GM06990 (cell line): Measurements from ENCODE around the gene EFNA1.

Experiments used
- DNase-seq: peaks from one replicate; pipeline ENCODE4 v3.0.0-alpha.2; 2011; ENCODE audit not compliant: insufficient read length; ENCODE audit errors: extremely low read depth
- H3K27me3 ChIP-seq: replicated peaks from 2 replicates; pipeline ENCODE4 v1.6.0; 2011; ENCODE audit warnings: low read length; ENCODE audit not compliant: control insufficient read depth, insufficient read depth
- H3K36me3 ChIP-seq: 2 replicates; pipeline ENCODE4 v1.5.1; 2011; ENCODE audit warnings: low read length; ENCODE audit not compliant: control insufficient read depth, insufficient read depth
- H3K4me3 ChIP-seq: replicated peaks from 2 replicates; pipeline ENCODE4 v1.5.1; 2011; ENCODE audit warnings: low read depth, mild to moderate bottlenecking, control low read depth, low read length
- CTCF ChIP-seq: IDR thresholded peaks from 2 replicates; pipeline ENCODE4 v1.5.1; 2011; ENCODE audit warnings: low read length, control low read depth, mild to moderate bottlenecking, inconsistent platforms; ENCODE audit not compliant: insufficient read depth, poor library complexity, severe bottlenecking

EFNA1 gene

GRCh38 chr1:155104605-155105534, 22.8 kb upstream of the EFNA1 start:
- Histone ChIP-seq H3K4me3 (no peak overlapping the region), H3K36me3 (no peaks in the 10 kb centered on the region), H3K27me3 (no peaks in the 10 kb centered on the region)
- no peak for TF ChIP-seq CTCF
- DNase-seq: no peak

- DNase-seq: no peak
- Histone ChIP-seq H3K4me3 (no peak overlapping the region), H3K27me3 (no peaks in the 10 kb centered on the region), H3K36me3 (no peaks in the 10 kb centered on the region)
- no peak for TF ChIP-seq CTCF
Measured at GRCh38 chr1:155105604-155106011, 22.1 kb upstream of the EFNA1 start.

GRCh38 chr1:155106862-155107261, 20.8 kb upstream of the EFNA1 start:
- Histone ChIP-seq H3K27me3 (no peaks in the 10 kb centered on the region), H3K4me3 (no peak overlapping the region), H3K36me3 (no peaks in the 10 kb centered on the region)
- no peak for DNase-seq
- no peak for TF ChIP-seq CTCF

- Histone ChIP-seq H3K27me3 (no peaks in the 10 kb centered on the region), H3K36me3 (no peaks in the 10 kb centered on the region), H3K4me3 (no peak overlapping the region)
- no peak for DNase-seq
- no peak for TF ChIP-seq CTCF
Measured at GRCh38 chr1:155107309-155108264, 20.1 kb upstream of the EFNA1 start.

- no peak overlapping the region for H3K4me3 ChIP-seq
- H3K36me3 ChIP-seq: no peaks in the 10 kb centered on the region
- H3K27me3 ChIP-seq: no peaks in the 10 kb centered on the region
- DNase-seq: no peak
- no peak for TF ChIP-seq CTCF
Measured at GRCh38 chr1:155108296-155108695, 19.4 kb upstream of the EFNA1 start.
